GM12865 (cell line): ENCODE results near the gene ILKAP.

Experiments used
- DNase-seq: peaks from one replicate; pipeline ENCODE4 v3.0.0; 2010; ENCODE audit warnings: low read depth
- H3K4me3 ChIP-seq: 2 replicates; pipeline ENCODE4 v1.5.1; 2011; ENCODE audit warnings: mild to moderate bottlenecking, low read depth, low read length, control low read depth
- TF ChIP-seq, protein P1 (sequence below): IDR thresholded peaks from 2 replicates; pipeline ENCODE4 v1.5.1; 2011; ENCODE audit warnings: low read length, control low read depth, low read depth, inconsistent platforms; ENCODE audit not compliant: insufficient read depth; ENCODE audit errors: missing control alignments

The ILKAP gene

GRCh38 chr2:238247002-238247822 is 43.7 kb upstream of the ILKAP start:
- no peak overlapping the region for H3K4me3 ChIP-seq
- TF ChIP-seq, protein P1, sequence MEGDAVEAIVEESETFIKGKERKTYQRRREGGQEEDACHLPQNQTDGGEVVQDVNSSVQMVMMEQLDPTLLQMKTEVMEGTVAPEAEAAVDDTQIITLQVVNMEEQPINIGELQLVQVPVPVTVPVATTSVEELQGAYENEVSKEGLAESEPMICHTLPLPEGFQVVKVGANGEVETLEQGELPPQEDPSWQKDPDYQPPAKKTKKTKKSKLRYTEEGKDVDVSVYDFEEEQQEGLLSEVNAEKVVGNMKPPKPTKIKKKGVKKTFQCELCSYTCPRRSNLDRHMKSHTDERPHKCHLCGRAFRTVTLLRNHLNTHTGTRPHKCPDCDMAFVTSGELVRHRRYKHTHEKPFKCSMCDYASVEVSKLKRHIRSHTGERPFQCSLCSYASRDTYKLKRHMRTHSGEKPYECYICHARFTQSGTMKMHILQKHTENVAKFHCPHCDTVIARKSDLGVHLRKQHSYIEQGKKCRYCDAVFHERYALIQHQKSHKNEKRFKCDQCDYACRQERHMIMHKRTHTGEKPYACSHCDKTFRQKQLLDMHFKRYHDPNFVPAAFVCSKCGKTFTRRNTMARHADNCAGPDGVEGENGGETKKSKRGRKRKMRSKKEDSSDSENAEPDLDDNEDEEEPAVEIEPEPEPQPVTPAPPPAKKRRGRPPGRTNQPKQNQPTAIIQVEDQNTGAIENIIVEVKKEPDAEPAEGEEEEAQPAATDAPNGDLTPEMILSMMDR = no peak
- DNase-seq = no peak

GRCh38 chr2:238244151-238244550 is 40.7 kb upstream of the ILKAP start:
- H3K4me3 ChIP-seq = no peak overlapping the region
- DNase-seq = no peak
- TF ChIP-seq, protein P1 = no peak

GRCh38 chr2:238243496-238244076 is 40.1 kb upstream of the ILKAP start:
- DNase-seq = no peak
- no peak overlapping the region for H3K4me3 ChIP-seq
- TF ChIP-seq, protein P1 = no peak

GRCh38 chr2:238242731-238243495 is 39.4 kb upstream of the ILKAP start:
- TF ChIP-seq, protein P1 = no peak
- no peak for DNase-seq
- no peak overlapping the region for H3K4me3 ChIP-seq

DNA sequence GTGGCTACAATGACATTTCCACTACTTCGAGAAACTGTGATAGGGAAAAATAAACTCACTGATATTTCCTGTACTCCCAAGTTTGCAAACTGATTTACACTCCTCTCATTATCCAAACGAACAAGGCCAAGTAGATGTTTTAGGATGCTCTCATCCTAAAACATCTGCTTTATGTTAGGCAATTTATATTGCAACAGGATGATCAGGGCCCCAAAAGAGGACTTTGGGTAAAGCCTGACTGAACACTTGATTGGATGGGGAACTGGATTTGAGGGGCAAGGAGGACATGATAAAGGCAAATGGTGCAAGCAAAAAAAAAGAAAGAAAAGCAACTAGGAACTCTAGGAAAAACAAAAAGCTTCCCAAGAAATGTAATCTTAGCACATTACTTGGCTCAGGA is 38.5 kb upstream of the ILKAP start:
- no peak overlapping the region for H3K4me3 ChIP-seq
- no peak for DNase-seq
- TF ChIP-seq, protein P1 = no peak

- TF ChIP-seq, protein P1 = no peak
- H3K4me3 ChIP-seq = no peak overlapping the region
- peak; percentile 67 for DNase-seq
Observed at GRCh38 chr2:238240757-238241711, 37.5 kb upstream of the ILKAP start.
